ENCODE results near the gene BIRC3. TPM values are rescaled to one million over a fixed set of nuclear protein-coding genes. Genes with fewer than 3 reads are reported as not detected.

The BIRC3 gene
- total RNA-seq, 1 experiment from 2014 or later: 4.7 TPM

DNA sequence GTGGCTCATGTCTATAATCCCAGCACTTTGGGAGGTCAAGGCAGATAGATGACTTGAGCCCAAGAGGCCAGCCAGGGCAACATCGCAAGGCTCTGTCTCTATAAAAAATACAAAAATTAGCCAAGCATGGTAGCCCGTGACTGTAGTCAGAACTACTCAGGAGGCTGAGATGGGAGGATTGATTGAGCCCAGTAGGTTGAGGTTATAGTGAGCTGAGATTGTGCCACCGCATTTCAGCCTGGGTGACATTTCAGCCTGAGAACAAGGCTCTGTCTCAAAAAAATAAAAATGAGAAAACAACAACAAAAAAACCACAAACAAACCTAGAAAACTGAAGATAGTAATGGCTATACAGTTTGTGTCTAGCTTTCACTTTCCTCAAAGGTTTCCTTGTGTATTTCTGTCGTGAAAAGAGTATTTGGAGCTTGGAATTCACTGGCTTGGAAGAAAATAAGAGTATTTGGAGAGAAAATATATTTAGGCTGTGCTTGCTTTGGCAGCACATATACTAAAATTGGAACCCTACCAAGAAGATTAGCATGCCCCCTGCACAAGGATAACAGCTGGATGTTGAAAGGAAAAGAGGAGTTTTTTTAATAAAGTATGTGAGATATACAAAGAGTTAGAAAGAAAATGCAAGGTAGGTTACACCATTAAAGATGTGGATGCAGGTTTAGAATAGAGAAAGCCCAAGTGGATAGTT, 3.9 kb upstream of the BIRC3 start:
- no peak for DNase-seq (ENCODE audit: low read depth, low spot score)
- no peaks in the 10 kb centered on the region for H4K20me1 ChIP-seq (ENCODE audit: insufficient read depth)
- no peaks in the 10 kb centered on the region for H3K79me2 ChIP-seq (ENCODE audit: insufficient read depth, low read length)
- ChIA-PET RAD21 (ENCODE audit: low non-redundant PET in 1 of 2, low total read pairs in 2 of 2, uncharacterized antibody in 2 of 2, unreplicated experiment in 2 of 2) (no interaction called here), CTCF (interaction anchor here (1.9 to 3.8 kb wide), 2 partner anchors 19 to 28 kb away, joined by 6 to 14 read pairs; no protein-coding TSS in a partner anchor), POLR2A (no interaction called here)
- peak overlapping the region; percentile 35 to 59 for H3K4me3 ChIP-seq (replicated peaks in 1 of 2; ENCODE audit: low read depth in 1 of 2, low read length in 2 of 2)
- H2AFZ ChIP-seq (ENCODE audit: low read depth, low read length, poor library complexity, severe bottlenecking): peak overlapping the region; percentile 99
- no peaks in the 10 kb centered on the region for H3K27me3 ChIP-seq (ENCODE audit: insufficient read depth, low read length)
- no peak overlapping the region for H3K27ac ChIP-seq (ENCODE audit: low read depth, low read length)
- H3K4me2 ChIP-seq (ENCODE audit: low read length): peak overlapping the region; percentile 85
- no peaks in the 10 kb centered on the region for H3K9me3 ChIP-seq (ENCODE audit: control insufficient read depth in 1 of 2, insufficient read depth in 1 of 2, low read depth in 1 of 2, low read length in 2 of 2)
- no peaks in the 10 kb centered on the region for H3K36me3 ChIP-seq (ENCODE audit: control insufficient read depth in 1 of 2, insufficient read depth in 2 of 2, low read length in 2 of 2)
- no peak for TF ChIP-seq EGR1 (IDR thresholded peaks at IDR 0.05; ENCODE audit: low read depth)
- TF ChIP-seq SP1 (IDR thresholded peaks at IDR 0.05; ENCODE audit: low read depth): no peak
- TF ChIP-seq ZFX (IDR thresholded peaks at IDR 0.05): no peak
- no peak for TF ChIP-seq ZNF274 (IDR thresholded peaks at IDR 0.05; ENCODE audit: low read depth, low read length)
- TF ChIP-seq RAD21 (IDR thresholded peaks at IDR 0.05; ENCODE audit: low read depth): no peak
- no peak for TF ChIP-seq TCF7L2 (IDR thresholded peaks at IDR 0.05; ENCODE audit: borderline replicate concordance, extremely low read depth, insufficient read depth, insufficient read length)
- TF ChIP-seq, protein P1, sequence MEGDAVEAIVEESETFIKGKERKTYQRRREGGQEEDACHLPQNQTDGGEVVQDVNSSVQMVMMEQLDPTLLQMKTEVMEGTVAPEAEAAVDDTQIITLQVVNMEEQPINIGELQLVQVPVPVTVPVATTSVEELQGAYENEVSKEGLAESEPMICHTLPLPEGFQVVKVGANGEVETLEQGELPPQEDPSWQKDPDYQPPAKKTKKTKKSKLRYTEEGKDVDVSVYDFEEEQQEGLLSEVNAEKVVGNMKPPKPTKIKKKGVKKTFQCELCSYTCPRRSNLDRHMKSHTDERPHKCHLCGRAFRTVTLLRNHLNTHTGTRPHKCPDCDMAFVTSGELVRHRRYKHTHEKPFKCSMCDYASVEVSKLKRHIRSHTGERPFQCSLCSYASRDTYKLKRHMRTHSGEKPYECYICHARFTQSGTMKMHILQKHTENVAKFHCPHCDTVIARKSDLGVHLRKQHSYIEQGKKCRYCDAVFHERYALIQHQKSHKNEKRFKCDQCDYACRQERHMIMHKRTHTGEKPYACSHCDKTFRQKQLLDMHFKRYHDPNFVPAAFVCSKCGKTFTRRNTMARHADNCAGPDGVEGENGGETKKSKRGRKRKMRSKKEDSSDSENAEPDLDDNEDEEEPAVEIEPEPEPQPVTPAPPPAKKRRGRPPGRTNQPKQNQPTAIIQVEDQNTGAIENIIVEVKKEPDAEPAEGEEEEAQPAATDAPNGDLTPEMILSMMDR (IDR thresholded peaks at IDR 0.05 in 2 of 3, conservative IDR thresholded peaks at IDR 0.05 in 1 of 3; ENCODE audit: borderline replicate concordance in 1 of 3, insufficient read depth in 1 of 3, low read depth in 2 of 3, low read length in 2 of 3): no peak
- TF ChIP-seq SRF (IDR thresholded peaks at IDR 0.05; ENCODE audit: low read depth): no peak
- no peak for TF ChIP-seq JUND (IDR thresholded peaks at IDR 0.05)
- no peak for TF ChIP-seq FOSL1 (IDR thresholded peaks at IDR 0.05; ENCODE audit: low read depth)
- H3K4me1 ChIP-seq (ENCODE audit: control insufficient read depth in 1 of 2, insufficient read depth in 2 of 2, low read length in 2 of 2): peaks cover 7 to 37% of the 10 kb centered on the region in 2 experiments
- no peaks in the 10 kb centered on the region for H3K9me2 ChIP-seq (ENCODE audit: insufficient read depth)
- ATAC-seq: no peak
- intact Hi-C loops (cut with micrococcal nuclease): no loop called here
- H3K9ac ChIP-seq (ENCODE audit: low read length): peak overlapping the region; percentile 47
- no TSS peak for BruUV-seq (replicated peaks)
